CD14-positive monocyte (primary cell): Measurements from ENCODE around the gene PTPN2. TPM values are rescaled to one million over a fixed set of nuclear protein-coding genes. Genes with fewer than 3 reads are reported as not detected.

Experiments used
- DNase-seq, 3 donors: peaks; one replicate each; pipeline ENCODE4 v3.0.0-alpha.2; 2011 to 2022
- H2AFZ ChIP-seq: 2 replicates; pipeline ENCODE4 v1.6.0; 2012; ENCODE audit warnings: mild to moderate bottlenecking, low read depth, low read length, inconsistent platforms; ENCODE audit not compliant: insufficient read depth, poor library complexity, severe bottlenecking
- H3K27ac ChIP-seq, 2 donors: 1 replicate in 1 of 2; 2 replicates in 1 of 2; pipeline ENCODE4 v1.5.1; 2012 to 2013; ENCODE audit warnings: low read length in 2 of 2, control low read depth in 1 of 2, inconsistent platforms in 1 of 2, low read depth in 1 of 2, mild to moderate bottlenecking in 1 of 2
- H3K27me3 ChIP-seq, 2 donors: one replicate each; pipeline versions ENCODE4 v1.6.0 to v1.6.1; 2011 to 2013; ENCODE audit warnings: low read length in 2 of 2; ENCODE audit not compliant: control insufficient read depth in 2 of 2, insufficient read depth in 2 of 2
- H3K36me3 ChIP-seq, 2 donors: replicated peaks in 1 of 2; 1 replicate in 1 of 2; 2 replicates in 1 of 2; pipeline versions ENCODE4 v1.5.1 to v1.6.1; 2012 to 2013; ENCODE audit warnings: low read length in 2 of 2, control low read depth in 1 of 2, inconsistent platforms in 1 of 2, mild to moderate bottlenecking in 1 of 2; ENCODE audit not compliant: insufficient read depth in 2 of 2, control insufficient read depth in 1 of 2
- H3K4me1 ChIP-seq, 2 donors: 1 replicate in 1 of 2; 2 replicates in 1 of 2; pipeline versions ENCODE4 v1.5.1 to v1.6.1; 2012 to 2013; ENCODE audit warnings: low read length in 2 of 2, control low read depth in 1 of 2, inconsistent platforms in 1 of 2, mild to moderate bottlenecking in 1 of 2, moderate library complexity in 1 of 2; ENCODE audit not compliant: insufficient read depth in 2 of 2, control insufficient read depth in 1 of 2
- H3K4me2 ChIP-seq: replicated peaks from 2 replicates; pipeline ENCODE3; 2012; ENCODE audit warnings: low read length, moderate library complexity, mild to moderate bottlenecking; ENCODE audit not compliant: poor library complexity, severe bottlenecking; ENCODE audit errors: extremely low read depth
- H3K4me3 ChIP-seq, 3 experiments: fragments of 200-600 bp in 1 of 3; sonication (generic) in 1 of 3; replicated peaks in 1 of 3; 1 replicate in 2 of 3; 2 replicates in 1 of 3; pipeline ENCODE4 v1.5.1; 2011 to 2013; ENCODE audit warnings: low read length in 3 of 3, mild to moderate bottlenecking in 3 of 3, control low read depth in 2 of 3, low read depth in 2 of 3, inconsistent platforms in 1 of 3, moderate library complexity in 1 of 3
- H3K79me2 ChIP-seq: 2 replicates; pipeline ENCODE4 v1.6.0; 2012; ENCODE audit warnings: mild to moderate bottlenecking, control low read depth, inconsistent platforms, low read length, moderate library complexity; ENCODE audit not compliant: insufficient read depth
- H3K9ac ChIP-seq: 2 replicates; pipeline ENCODE4 v1.6.0; 2017; ENCODE audit warnings: low read length, mild to moderate bottlenecking; ENCODE audit not compliant: insufficient read depth, poor library complexity, severe bottlenecking
- H3K9me3 ChIP-seq, 2 donors: replicated peaks in 1 of 2; 1 replicate in 1 of 2; 2 replicates in 1 of 2; pipeline versions ENCODE4 v1.5.1 to v1.6.1; 2012 to 2013; ENCODE audit warnings: low read length in 2 of 2, control low read depth in 1 of 2; ENCODE audit not compliant: control insufficient read depth in 1 of 2, insufficient read depth in 1 of 2
- H4K20me1 ChIP-seq: 2 replicates; pipeline ENCODE4 v1.6.0; 2012; ENCODE audit warnings: mild to moderate bottlenecking, low read length, control low read depth, moderate library complexity; ENCODE audit not compliant: insufficient read depth
- H3K27ac Mint-ChIP-seq, 7 donors: one replicate each; pipeline ENCODE4 v1.8.0; 2020; ENCODE audit warnings: mild to moderate bottlenecking in 7 of 7, mixed read lengths in 7 of 7, moderate library complexity in 6 of 7, inconsistent platforms in 2 of 7
- H3K27me3 Mint-ChIP-seq, 3 donors: one replicate each; pipeline ENCODE4 v1.8.0; 2021 to 2022; ENCODE audit warnings: low read depth in 3 of 3, mild to moderate bottlenecking in 3 of 3, mixed read lengths in 3 of 3, moderate library complexity in 3 of 3, inconsistent platforms in 1 of 3
- H3K36me3 Mint-ChIP-seq, 2 donors: one replicate each; pipeline ENCODE4 v1.8.0; 2020; ENCODE audit warnings: mixed read lengths in 2 of 2, inconsistent platforms in 1 of 2, mild to moderate bottlenecking in 1 of 2
- H3K4me1 Mint-ChIP-seq: one replicate; pipeline ENCODE4 v1.8.0; 2020; ENCODE audit warnings: mild to moderate bottlenecking, mixed read lengths
- H3K4me3 Mint-ChIP-seq, 2 donors: one replicate each; pipeline ENCODE4 v1.8.0; 2020; ENCODE audit warnings: mild to moderate bottlenecking in 2 of 2, mixed read lengths in 2 of 2, moderate library complexity in 1 of 2
- H3K9me3 Mint-ChIP-seq, 7 donors: one replicate each; pipeline ENCODE4 v1.8.0; 2020 to 2022; ENCODE audit warnings: mixed read lengths in 7 of 7, mild to moderate bottlenecking in 6 of 7, moderate library complexity in 6 of 7, inconsistent platforms in 2 of 7
- CTCF ChIP-seq: fragments of 200-600 bp; IDR thresholded peaks from one replicate; pipeline ENCODE4 v1.8.0; 2022; ENCODE audit warnings: antibody characterized with exemption, mild to moderate bottlenecking
- WGBS: methylation state at CpG from one replicate; pipeline ENCODE4 v1.1.5; 2013; ENCODE audit warnings: missing lambda C conversion rate; ENCODE audit not compliant: insufficient coverage; 5-methylcytosine and 5-hydroxymethylcytosine counted together
- intact Hi-C, 2 donors: fragments of 100-400 bp; cut with micrococcal nuclease; formaldehyde crosslinking; loops; one replicate each; pipeline versions ENCODE4 v1.15.0 to v1.15.1; 2023
- polyA plus RNA-seq, 3 donors: library from polyadenylated mRNA; depleted of rRNA in 1 of 3; unstranded in 2 of 3; stranded (reverse) in 1 of 3; fragments of 300-500 nt in 2 of 3; fragments of >200 nt in 1 of 3; fragmentation: Illumina TruSeq in 2 of 3; gene quantifications; 1 replicate in 2 of 3; 2 replicates in 1 of 3; pipeline ENCODE4 v1.2.3, GENCODE V29; 2012 to 2021

The PTPN2 gene
- polyA plus RNA-seq, 3 donors, result 55.6 to 108 (median 78.4) TPM

- no peak overlapping the region for H3K27ac ChIP-seq
- peaks cover 0 to 9% (median under 1%) of the 10 kb centered on the region in 3 donors for H3K27me3 Mint-ChIP-seq
- no peak overlapping the region for H3K4me2 ChIP-seq
- no peaks in the 10 kb centered on the region for H4K20me1 ChIP-seq
- H3K4me3 Mint-ChIP-seq, result no peak overlapping the region
- no peaks in the 10 kb centered on the region for H3K36me3 Mint-ChIP-seq
- peaks cover 11% of the 10 kb centered on the region in 2 donors for H3K9me3 ChIP-seq
- TF ChIP-seq CTCF, result no peak
- H3K79me2 ChIP-seq, result no peaks in the 10 kb centered on the region
- intact Hi-C loops, result no loop called here
- DNase-seq, result no peak
- no peak overlapping the region for H3K27ac Mint-ChIP-seq
- 94% methylated on average over 6 of the region's 9 CpGs for WGBS
- H2AFZ ChIP-seq, result no peak overlapping the region
- no peak overlapping the region for H3K9ac ChIP-seq
- no peaks in the 10 kb centered on the region for H3K27me3 ChIP-seq
- no peaks in the 10 kb centered on the region for H3K4me1 ChIP-seq
- H3K9me3 Mint-ChIP-seq, result peaks cover 0 to 12% (median 10%) of the 10 kb centered on the region in 7 donors
- no peak overlapping the region for H3K4me3 ChIP-seq
- no peaks in the 10 kb centered on the region for H3K36me3 ChIP-seq
- no peaks in the 10 kb centered on the region for H3K4me1 Mint-ChIP-seq
Measured at GRCh38 chr18:12774982-12775381, 109.1 kb downstream of the PTPN2 start.

GRCh38 chr18:12773369-12773768, 110.7 kb downstream of the PTPN2 start:
- Mint-ChIP-seq H3K4me3 (no peak overlapping the region), H3K9me3 (peaks cover 0 to 12% (median 10%) of the 10 kb centered on the region in 7 donors), H3K36me3 (no peaks in the 10 kb centered on the region), H3K27ac (no peak overlapping the region), H3K4me1 (no peaks in the 10 kb centered on the region), H3K27me3 (peaks cover 2 to 9% (median 4%) of the 10 kb centered on the region in 3 donors)
- Histone ChIP-seq H3K9me3 (peaks cover 11% of the 10 kb centered on the region in 2 donors), H3K4me1 (no peaks in the 10 kb centered on the region), H4K20me1 (no peaks in the 10 kb centered on the region), H3K4me2 (no peak overlapping the region), H3K79me2 (no peaks in the 10 kb centered on the region), H2AFZ (no peak overlapping the region), H3K4me3 (no peak overlapping the region), H3K27me3 (no peaks in the 10 kb centered on the region), H3K36me3 (no peaks in the 10 kb centered on the region), H3K27ac (no peak overlapping the region), H3K9ac (no peak overlapping the region)
- WGBS, result 100% methylated on average over 3 of the region's 5 CpGs
- DNase-seq, result no peak
- intact Hi-C loops, result no loop called here
- TF ChIP-seq CTCF, result no peak
